GM10847 (cell line): ENCODE measurements around the gene SH3GL3.

Experiments
- POLR2A ChIP-seq: IDR thresholded peaks from 2 replicates; pipeline ENCODE4 v1.6.1; 2011; ENCODE audit not compliant: insufficient read length; ENCODE audit errors: extremely low read depth

The SH3GL3 gene

DNA sequence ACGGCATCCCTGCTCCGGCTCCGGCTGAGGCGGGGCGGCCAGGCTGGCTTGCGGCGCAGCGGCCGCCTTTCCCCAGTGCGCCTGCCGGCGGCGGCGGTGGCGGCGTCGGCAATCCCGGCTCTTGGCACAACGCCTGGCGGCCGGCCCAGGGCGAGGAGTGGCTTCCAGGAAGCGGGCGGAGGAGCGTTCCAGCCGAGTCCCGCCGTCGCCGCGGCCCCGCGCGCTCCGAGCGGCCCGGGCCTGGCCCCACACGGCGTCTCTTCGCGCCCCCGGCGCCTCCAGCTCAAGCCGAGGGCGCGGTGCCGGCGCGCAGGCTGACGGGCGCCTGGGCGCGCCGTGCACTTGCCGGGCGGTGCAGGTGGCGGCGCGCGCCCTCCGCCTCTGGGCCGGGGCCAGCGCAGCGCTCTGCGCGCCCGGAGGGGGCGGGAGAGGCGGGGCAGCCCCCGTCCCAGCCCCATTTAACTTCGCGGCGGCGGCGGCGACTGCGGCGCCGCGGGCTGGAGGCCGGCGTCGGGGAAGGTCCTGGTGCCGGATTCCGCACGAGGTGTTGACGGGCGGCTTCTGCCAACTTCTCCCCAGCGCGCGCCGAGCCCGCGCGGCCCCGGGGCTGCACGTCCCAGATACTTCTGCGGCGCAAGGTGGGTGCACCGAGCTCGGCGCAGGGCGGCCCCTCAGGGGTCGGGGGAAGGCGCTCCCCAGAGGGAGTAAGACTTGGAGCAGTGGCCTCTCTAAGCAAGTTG is 206.7 kb downstream of the SH3GL3 start, which contains the start of gene ADAMTSL3:
Gene ADAMTSL3, plus strand, starts transcription at position 485 of the 740 bp plus-strand sequence. CDS start 1,639 bp downstream, outside the sequence.
- TF ChIP-seq POLR2A = no peak

DNA sequence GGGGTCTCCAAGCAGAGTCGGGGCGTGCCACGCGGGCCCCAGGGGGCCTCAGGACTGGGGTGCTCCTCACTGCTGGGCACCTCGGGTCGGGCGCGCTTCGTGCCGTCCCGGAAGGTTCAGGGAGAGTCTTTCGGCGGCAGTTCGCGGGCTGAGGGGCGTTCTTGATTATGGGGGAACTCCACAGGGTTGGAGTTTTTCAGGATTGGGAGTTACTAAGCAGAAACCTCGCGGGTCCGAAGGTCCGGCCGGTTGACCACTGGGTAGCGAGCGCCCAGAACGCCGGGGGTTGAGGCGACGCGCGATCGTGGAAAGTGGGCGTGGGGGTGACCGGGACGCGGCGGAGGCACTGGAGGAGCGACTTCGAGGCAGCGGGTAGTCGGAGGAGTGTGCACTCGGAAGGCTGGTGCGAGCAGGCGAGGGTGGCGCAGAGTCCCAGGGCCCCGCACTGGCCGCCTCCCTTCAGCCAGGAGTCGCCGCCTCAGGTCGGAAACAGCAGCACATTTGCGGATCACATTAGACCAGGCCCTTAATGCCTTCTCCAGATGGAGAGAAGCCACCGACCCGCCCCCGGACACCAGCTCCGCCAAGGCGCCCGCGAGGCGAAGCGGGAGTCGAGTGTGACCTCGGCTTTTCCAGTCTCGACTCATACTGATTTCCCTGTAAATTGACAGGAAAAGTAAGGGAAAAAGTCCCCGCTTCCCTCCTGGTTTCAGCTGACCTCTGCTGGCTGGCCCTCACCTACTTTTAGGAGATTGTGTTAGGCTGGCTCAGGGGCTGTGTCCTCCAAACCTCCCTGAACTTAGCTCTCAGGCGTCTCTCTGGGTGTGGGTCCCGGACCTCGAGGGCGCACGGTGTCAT is 207.5 kb downstream of the SH3GL3 start:
- TF ChIP-seq POLR2A = no peak

DNA sequence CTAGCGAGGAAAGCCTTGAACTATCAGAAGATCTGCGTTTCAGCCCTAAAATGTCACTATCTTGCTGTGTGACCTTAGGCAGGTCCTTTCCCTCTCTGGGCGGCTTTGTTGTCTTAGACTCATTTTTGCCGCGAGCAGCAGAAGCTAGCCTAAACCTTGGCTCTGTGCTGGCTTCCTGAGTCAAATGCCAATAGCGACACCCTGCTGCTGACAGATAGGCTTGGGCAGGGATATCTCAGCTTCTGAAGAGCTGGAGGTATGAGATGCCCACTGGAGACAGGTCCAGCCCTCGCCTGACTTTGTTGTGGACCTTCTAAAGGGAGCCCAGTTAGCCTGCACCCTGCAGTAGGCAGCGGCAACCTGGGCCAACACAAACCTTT is 208.1 kb downstream of the SH3GL3 start:
- TF ChIP-seq POLR2A = no peak

DNA sequence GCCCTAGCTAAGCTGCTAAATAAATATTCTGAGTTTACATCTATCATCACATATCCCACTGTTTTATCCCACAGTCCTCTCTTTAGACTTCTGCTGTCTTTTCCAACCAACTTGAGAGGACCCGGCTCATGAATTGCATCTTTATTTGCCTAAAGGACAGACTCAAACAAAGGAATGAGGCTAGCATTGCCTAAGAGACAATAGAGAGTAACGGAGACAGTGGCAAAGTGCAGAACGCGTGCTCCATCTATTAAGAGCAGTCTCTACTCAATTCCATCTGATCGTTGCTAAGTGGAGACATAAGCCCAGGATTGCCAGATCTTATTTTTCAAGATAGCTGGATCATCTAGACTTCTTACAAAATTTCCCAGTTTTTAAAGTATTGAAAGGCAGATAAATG is 209.1 kb downstream of the SH3GL3 start:
- no peak for TF ChIP-seq POLR2A

DNA sequence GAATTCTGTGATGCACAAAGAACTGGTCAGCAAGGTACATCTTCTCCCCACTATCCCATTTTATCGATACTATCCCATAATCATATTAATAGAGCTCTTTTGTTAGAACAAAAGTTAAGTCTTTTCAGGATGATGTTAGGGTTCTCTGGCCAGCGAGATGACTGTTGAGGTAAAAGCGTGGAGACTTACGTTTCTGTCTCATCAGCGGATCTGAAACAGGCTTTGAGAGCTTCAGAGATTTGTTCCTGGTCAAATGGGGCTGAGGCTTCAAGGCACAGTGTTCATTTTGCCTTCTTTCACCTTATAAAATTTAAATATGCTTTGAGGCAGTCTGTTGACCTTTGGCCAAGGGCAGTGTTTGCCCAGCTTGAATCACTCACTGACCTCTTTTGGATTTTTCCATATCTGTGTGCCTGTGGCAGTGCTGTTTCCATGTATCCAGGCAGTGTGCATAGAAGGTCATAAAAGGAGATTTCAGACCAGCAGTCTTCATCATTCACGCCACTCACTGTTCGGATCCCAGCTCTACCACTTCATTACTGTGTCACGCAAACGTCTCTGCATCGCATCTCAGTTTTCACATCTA is 209.9 kb downstream of the SH3GL3 start:
- TF ChIP-seq POLR2A = no peak

DNA sequence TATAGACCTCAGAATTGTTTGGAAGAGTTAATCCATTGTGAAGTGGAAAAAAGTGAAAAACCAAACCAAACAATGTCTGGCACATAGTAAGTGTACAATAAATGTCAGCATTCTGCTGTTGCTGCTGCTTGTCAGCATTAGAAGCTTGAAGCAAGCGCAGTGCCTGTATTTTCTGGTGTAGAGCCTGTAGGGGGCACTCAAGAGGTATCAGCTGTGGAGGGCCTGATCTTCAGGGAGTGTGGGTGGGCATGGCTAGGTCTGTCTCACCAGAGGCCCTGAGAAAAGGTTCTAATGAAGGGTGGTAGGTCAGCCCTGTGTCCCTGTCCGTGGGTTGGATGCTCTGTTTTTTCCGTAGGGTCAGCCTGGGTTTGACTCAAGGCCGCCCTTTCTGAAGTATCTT is 210.4 kb downstream of the SH3GL3 start:
- no peak for TF ChIP-seq POLR2A

DNA sequence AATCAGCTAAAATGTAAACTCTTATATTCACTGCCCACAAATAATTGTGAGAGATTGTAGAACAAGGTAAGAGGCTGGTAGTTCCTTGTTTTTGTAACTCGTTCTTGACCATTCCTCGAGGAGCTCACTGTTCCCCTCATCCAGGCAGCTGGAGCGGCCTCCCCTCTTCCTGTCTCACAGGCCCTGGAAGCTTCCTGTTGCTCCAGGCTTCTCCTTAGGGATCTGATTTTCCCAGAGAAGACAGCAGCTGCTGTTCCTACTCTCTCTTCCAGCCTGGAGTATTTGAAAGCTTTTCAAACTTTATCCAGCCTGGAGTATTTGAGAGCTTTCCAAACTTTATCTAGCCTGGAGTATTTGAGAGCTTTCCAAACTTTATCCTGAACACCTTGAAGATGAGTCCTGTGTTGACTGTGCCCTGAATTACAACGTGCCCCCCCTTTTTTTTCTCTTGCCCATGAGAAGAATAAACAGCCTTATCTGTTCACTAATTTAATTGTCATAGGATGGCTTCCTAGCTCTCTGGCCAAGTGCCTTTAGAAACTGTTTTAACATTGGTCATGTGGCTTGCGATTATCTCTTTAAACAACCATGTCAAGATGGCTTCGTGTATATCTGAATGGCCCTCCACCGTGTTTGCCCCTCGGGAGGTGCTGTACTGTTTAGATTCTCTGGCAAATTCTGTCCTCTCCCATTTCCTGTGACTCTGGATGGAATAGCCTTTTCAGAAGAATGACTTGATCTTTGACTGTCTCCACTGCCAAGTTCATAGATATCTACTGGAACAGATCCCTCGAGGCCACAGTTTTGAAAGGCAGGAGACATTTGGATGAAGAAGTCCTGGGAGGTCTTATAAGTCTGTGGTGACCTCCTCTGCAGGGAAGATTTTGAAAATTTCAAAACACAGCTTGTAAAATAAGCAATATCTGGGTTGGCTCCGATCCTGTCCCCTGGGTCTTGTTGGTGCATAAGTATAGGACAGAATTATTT is 211.6 kb downstream of the SH3GL3 start:
- TF ChIP-seq POLR2A = no peak

DNA sequence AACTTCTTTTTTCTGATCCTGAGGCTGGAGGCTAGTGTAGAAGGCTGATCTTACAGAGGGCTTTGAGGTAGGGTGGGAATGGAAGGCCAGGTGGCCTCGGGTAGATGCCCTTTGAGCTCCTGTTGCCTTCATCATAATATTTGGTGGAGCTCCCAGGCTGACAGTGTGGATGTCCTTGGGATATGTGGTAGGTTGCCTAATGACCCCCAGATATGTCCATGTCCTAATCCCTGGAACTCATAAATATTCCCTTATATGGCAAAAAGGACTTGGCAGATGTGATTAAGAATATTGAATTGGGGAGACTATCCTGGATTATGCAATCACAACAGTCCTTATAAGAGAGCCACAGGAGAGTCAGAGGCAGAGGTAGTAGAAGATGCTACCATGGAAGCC is 212.3 kb downstream of the SH3GL3 start:
- no peak for TF ChIP-seq POLR2A

DNA sequence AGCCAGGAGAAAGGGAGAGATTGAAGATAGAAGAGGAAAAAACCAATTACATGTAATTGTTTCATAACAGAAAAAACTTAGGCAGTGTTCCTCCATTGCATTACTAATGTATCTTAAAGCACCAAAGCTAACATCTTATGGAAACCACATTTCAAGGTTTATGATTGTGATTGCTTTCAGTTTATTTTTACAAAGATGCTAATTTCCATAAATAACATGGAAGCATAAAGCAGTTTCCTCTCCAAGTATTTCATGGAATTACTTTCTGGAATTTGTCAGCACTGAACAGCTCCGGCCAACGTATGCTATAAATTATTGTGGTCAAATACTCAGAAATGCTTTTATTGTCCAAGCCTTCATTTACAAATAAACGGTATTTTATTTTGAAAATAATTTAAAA is 218.3 kb downstream of the SH3GL3 start:
- TF ChIP-seq POLR2A = no peak
